ENCODE data around the gene LOXHD1. TPM values are rescaled to one million over a fixed set of nuclear protein-coding genes. Genes with fewer than 3 reads are reported as not detected.

LOXHD1 gene
- total and polyA plus RNA-seq, 10 of the 15 experiments (the other 5 are each of a cell fraction or from before 2014, with no cell fraction given) = not detected

GRCh38 chr18:46531482-46531881 lies 125.5 kb downstream of the LOXHD1 start:
- WGBS (ENCODE audit: insufficient coverage, insufficient replicate concordance, low lambda C conversion rate, missing lambda C conversion rate) = 49% methylated on average over 2 of the region's 2 CpGs
- TF ChIP-seq IKZF2 (IDR thresholded peaks at IDR 0.05) = no peak
- TF ChIP-seq IRF3 (IDR thresholded peaks at IDR 0.05) = no peak
- no peak for TF ChIP-seq NKRF (conservative IDR thresholded peaks at IDR 0.05)
- TF ChIP-seq MTA3 (IDR thresholded peaks at IDR 0.05; ENCODE audit: borderline replicate concordance, low read length) = no peak
- no peak for TF ChIP-seq JUNB (IDR thresholded peaks at IDR 0.05)
- TF ChIP-seq TARDBP (IDR thresholded peaks at IDR 0.05; ENCODE audit: borderline replicate concordance) = no peak
- no peak for TF ChIP-seq NRF1 (conservative IDR thresholded peaks at IDR 0.05; ENCODE audit: low read depth, low read length)
- no peak for TF ChIP-seq CTCF (IDR thresholded peaks at IDR 0.05 in 2 of 3, conservative IDR thresholded peaks at IDR 0.05 in 1 of 3; ENCODE audit: control insufficient read depth in 2 of 3, extremely low read depth in 1 of 3, insufficient read depth in 1 of 3, low read depth in 3 of 3, low read length in 3 of 3)
- TF ChIP-seq STAT1 (conservative IDR thresholded peaks at IDR 0.05) = no peak
- TF ChIP-seq BCL11A (IDR thresholded peaks at IDR 0.05; ENCODE audit: low read depth, low read length) = no peak
- TF ChIP-seq FOS (IDR thresholded peaks at IDR 0.05; ENCODE audit: borderline replicate concordance, extremely low read depth, insufficient read length) = no peak
- in situ Hi-C loops (cut with MboI) (no loop called here), intact Hi-C loops (cut with micrococcal nuclease; ENCODE audit: unreplicated experiment) (no loop called here)
- no TSS peak for BruUV-seq (replicated peaks)
- no peak overlapping the region for H2AFZ ChIP-seq (ENCODE audit: control insufficient read depth, low read depth, low read length)
- no peaks in the 10 kb centered on the region for H3K9me3 ChIP-seq (replicated peaks; ENCODE audit: control insufficient read depth, insufficient read depth, low read length)
- H3K27me3 ChIP-seq (replicated peaks in 1 of 2; ENCODE audit: control insufficient read depth in 2 of 2, insufficient read depth in 2 of 2, low read length in 1 of 2) = peaks cover 0 to 2% of the 10 kb centered on the region in 2 experiments; a peak in 1 of 4 replicates
- H3K4me2 ChIP-seq (ENCODE audit: control insufficient read depth, insufficient read depth) = no peak overlapping the region
- CTCF ChIA-PET = interaction anchor here (0.6 kb wide), 1 partner anchor 1501 kb away, joined by 3 read pairs; no protein-coding TSS in a partner anchor
- ATAC-seq = no peak
- H3K36me3 ChIP-seq (ENCODE audit: control insufficient read depth in 2 of 2, insufficient read depth in 2 of 2, low read length in 1 of 2) = no peaks in the 10 kb centered on the region
- no peaks in the 10 kb centered on the region for H3K4me1 ChIP-seq (ENCODE audit: control insufficient read depth, insufficient read depth, low read length)
- RAD21 ChIA-PET (ENCODE audit: unreplicated experiment) = no interaction called here
- H3K27ac ChIP-seq (ENCODE audit: control insufficient read depth, insufficient read depth) = no peak overlapping the region
- POLR2A ChIA-PET = no interaction called here
- no peak for FAIRE-seq
- H3K79me2 ChIP-seq (ENCODE audit: control insufficient read depth, insufficient read depth, low read length) = no peaks in the 10 kb centered on the region
- SMC1A ChIA-PET (ENCODE audit: uncharacterized antibody, unreplicated experiment) = no interaction called here
- H3K9ac ChIP-seq (ENCODE audit: control insufficient read depth, insufficient read depth, low read length) = no peak overlapping the region
- H4K20me1 ChIP-seq (ENCODE audit: control insufficient read depth, insufficient read depth) = no peaks in the 10 kb centered on the region
- DNase-seq (ENCODE audit: low read depth, low spot score) = no peak
- no peak overlapping the region for H3K4me3 ChIP-seq

Measured in GM12878 (cell line).